ENCODE results near the gene MDFI.
A peak's percentile ranks its signal among the peaks of the same experiment; 100 is the strongest.
"Not testable (repeated sequence)": the region's sequence is repeated elsewhere in the genome, so short reads cannot be mapped to it uniquely, and the experiment has no call there.

Gene MDFI

DNA sequence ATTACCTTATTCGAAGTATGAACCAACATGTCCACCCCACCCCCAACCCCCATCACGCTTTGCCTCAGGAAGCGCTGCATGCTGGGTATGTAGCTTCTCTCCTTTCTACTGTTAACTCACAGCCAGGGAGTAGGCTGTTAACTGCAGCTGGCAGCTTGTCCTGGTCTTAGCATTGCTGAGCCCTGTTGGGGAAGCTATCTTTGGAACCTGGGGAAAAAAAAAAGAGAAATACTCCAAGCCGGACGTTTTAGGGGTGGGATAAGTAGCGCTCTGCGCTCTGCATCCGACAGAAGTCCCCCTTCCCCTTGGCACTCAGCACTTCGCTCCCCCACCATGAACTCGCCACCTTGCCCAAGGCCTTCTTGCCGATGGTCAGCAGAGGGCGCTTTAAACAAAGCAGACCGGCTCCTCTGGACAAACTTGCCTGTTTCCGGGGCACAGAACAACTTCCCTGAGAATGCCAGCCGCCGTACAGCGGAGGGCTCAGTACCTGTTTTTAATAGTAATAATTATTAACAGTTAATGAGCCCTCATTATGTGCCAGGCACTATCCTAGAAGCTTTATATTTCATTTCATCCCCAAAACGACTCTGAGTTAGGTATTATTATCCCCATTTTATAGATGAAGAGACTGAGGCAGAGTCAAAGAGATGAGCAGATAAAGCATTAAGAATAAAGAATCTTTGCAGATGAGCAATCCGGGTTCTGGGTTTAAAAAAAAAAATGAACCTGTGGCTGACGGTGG is 35.2 kb upstream of the MDFI start:
- peak; percentile 84 to 91 for DNase-seq

DNA sequence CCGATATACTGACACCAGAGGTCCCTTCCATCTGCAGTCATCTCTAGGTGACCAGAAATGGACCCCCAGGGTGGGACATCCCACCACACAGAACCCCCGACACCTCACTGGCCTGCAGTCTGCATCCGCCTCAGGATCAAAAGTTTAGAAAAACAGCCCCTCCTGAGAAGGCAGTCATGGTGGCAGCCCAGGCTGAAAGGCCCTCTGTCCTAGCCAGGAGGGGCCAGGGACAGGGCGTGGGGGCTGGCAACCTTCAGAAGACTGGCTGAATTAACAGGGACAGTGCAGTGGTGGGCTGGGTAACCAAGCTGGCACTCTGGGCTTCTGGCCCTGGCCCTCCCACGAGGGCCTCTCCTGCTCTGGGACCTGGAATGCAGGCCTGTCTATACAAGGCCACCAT is 34.3 kb upstream of the MDFI start:
- no peak for DNase-seq

DNA sequence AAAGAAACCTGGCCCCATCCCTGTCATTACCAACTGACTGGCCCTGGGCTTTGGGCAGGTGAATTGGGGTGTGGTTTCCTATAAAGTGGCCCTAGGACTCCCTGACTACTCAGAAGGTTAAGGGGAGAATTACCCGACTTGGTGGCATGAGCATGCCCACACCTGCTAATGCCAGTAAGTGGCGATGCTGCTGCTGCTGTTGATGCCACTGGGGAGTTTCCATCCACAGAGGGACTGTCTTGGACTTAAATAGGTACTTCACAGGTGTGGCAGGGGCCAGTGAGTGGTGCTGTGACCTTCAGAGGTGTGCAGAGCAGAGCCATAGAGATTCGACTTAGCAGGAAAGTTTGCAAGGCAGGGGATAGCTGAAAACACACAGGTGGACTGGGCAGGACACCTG is 32.6 kb upstream of the MDFI start:
- DNase-seq, result no peak

DNA sequence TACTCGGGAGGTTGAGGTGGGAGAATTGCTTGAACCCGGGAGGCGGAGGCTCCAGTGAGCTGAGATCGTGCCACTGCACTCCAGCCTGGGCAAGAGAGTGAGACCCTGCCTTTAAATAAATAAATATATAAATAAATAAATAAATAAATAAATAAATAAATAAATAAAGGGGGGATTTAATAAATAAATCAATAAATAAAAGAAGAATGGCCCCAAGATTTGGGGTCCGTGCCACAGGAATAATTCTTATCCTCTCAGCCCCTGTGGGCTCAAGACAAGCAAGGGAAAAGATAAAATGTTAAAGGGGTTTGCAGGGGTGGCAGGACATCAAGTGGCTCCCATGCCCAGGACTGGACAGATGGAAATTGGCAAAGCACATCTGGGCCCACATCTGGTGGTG is 31.2 kb upstream of the MDFI start:
- DNase-seq, result no peak

GRCh38 chr6:41607736-41608135 is 30.5 kb upstream of the MDFI start:
- no peak for DNase-seq

DNA sequence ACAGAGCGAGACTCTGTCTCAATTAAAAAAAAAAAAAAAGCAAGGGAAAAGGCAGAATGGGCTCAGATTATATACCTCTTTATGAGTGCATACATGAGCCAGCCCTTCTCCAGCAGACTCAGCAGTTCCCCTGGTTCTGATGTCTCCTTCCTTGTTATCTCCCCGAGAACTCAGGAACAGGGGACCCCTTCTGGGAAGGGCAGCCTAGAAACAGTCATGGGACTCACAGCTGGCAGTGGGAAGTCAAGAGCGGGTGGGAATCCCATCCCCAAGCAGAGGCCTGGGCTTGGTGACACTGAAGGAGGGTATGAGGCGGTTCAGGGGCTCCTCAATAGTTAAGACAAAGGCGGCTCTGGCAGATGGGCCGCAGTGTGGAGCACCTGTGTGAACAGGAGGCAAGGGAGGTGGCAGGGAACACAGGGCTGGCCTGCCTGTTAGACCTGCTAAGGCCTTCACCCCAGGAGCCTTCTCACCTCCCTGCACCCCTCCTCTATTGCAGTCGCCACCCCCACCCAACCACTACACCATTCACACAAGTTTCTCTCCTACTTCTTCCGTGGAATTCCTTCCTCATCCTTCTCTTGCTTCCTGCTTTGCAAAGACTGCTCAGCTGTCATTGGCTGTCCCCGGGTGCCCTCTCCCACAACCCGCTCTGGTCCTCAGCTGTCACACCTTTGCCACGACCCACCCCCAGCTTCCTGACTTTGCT is 29.7 kb upstream of the MDFI start:
- DNase-seq, result no peak

DNA sequence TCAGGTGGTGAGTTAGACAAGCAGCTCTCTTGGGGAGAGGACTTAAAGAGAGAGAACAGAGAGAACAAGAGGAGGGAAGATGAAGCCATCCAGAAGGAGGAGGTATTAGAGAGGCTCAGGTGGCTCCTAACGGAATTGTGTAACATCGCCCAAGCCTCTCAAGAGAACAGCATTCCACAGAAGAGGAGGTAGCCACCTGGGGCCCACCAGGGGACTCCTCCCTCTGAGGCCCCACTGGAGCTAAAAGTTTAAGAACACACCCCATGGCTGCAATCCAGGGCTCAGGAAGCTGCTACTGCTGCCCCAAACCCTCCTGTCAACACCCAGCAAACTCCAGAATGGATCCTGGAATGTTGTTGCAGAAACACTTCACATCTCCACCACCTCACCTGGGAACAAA is 23.6 kb upstream of the MDFI start:
- DNase-seq, result no peak

DNA sequence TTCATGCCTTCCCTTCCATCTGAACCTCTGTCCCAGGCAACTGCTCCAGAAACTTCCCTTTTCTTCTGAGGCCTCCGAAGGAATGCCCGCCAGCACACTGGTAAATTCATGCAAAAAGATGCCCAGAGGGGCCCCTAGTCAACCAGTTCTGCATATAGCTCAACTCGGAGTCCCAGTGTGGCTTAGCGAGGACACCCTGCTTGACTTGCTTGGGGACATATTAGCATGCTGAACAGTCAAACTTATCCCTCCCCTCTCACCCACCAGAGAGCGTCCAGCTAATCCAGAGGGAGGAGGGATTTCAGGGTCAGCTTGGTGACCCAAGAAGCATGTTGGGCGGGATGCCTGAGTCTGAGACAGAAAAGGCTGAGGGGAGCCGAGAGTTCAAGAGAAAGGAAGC is 23.0 kb upstream of the MDFI start:
- no peak for DNase-seq

DNA sequence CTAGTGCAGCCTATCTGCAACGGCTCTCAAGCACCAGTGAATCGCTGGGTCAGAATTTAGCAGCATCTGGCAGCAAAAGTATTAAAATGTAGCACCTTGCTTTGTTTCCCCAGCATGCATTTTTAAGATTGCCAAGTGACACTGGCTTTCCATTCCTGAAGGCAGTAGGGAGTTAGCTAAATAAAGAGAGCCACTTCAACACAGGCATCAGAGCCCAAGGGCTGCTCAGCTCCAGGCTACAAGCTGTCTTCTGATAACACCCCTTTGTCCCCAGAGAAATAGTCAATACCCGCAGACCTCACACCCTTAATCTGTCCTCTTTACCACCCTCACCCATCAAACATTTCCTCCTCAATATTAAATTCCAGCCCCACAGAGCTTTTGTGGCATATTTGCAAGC is 19.7 kb upstream of the MDFI start:
- no peak for DNase-seq

GRCh38 chr6:41619193-41619592 is 19.1 kb upstream of the MDFI start:
- DNase-seq, result not testable (repeated sequence)

- DNase-seq, result no peak
Measured at GRCh38 chr6:41621367-41621766, 16.9 kb upstream of the MDFI start.

DNA sequence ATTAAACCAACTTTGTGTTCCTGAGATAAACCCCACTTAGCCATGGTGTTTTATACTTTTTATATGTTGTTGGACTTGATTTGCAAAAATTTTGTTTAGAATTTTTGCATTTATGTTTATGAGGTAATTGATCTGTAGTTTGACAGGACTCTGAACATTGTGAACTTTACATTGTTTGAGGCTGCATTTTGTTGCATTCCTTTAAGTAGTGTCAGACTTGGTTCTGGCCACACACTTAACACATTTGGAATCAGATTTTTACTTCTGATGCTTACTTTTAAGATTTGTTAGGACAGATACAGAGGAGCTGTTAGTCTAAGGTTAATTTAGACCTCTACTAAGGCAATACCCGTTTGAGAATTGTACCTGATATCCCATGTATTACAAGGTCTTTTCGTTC is 16.5 kb upstream of the MDFI start:
- no peak for DNase-seq

GRCh38 chr6:41622206-41622988 is 15.9 kb upstream of the MDFI start:
- no peak for DNase-seq

DNA sequence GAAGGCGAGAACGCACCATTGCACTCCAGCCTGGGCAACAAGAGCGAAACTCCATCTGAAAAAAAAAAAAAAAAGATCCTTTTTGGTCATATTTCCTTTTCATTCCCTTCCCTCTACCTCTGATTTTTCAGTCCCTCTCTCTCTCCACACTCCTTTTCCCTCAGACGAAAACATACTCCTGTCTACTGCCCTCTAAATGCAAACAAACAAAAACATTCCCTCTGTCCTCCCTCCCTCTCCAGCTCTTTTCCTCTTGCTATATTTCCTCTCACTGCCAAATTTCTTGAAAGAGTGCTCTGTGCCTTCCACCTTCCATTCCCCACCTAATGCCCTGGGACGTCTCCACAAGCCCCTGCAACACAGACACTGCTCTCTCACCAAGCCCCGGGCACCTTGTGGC is 14.9 kb upstream of the MDFI start:
- no peak for DNase-seq

DNA sequence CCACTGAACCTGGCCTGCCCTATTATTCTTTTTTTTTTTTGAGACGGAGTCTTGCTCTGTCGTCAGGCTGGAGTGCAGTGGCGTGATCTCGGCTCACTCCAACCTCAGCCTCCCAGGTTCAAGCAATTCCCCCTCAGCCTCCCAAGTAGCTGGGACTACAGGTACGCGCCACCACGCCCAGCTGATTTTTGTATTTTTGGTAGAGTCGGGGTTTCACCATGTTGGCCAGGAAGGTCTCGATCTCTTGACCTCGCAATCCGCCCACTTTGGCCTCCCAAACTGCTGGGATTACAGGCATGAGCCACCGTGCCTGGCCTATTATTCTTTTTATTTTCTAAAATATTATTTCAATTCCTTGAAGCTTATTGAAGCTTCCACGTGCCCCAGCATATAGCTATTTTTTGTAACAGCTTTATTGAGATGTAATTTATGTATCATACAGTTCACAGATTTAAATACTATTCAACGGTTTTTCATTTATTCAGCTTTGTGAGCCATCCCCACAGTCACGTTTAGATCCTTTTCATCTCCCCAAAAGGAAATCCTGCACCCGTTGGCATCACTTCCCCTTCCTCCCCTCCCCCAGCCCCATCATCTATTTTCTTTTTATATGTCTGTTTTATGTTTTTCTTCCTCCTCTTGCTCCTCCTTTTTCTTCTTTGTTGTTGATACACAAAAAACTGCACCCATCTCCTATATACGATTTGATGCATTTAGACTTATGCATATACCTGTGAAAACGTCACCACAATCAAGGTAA is 13.5 kb upstream of the MDFI start:
- peak; percentile 79 to 80 for DNase-seq

GRCh38 chr6:41625442-41625841 is 12.8 kb upstream of the MDFI start:
- peak; percentile 88 to 91 for DNase-seq

DNA sequence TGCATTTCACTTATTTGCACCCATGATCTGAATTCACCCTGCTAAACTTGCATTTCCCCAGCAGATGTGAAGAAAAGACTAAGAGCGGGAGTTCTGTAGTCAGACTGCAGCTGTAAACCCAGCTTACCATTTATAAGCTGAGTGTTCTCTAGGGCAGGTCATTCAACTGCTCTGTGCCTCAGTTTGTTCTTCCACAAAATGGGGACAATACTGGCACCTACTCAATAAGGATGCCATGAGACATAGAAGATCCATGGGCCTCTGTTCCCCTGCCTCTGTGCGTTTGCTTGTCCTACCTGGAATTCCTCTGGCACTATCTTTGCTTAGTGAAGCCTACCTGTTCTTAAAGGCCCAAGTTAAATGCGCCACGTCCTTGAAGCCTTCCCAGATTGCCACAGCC is 12.2 kb upstream of the MDFI start:
- no peak for DNase-seq

- DNase-seq, result peak; percentile 63 to 80
Measured at GRCh38 chr6:41626917-41627316, 11.4 kb upstream of the MDFI start.

DNA sequence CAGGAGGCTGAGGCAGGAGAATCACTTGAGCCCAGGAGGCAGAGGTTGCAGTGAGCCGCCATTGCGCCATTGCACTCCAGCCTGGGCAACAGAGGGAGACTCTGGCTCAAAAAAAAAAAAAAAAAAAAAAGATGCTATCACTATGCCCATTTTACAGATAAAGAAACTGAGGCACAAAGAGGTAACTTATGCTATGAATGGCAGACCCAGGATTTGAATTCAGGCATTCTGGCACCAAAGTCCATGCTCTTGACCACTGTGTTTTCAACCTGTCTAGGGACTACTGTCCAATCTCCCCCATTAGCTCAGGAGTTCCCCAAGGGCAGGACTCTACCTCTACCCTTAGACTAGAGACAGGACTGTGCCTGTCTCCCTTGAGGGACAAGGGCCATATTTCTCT is 9.1 kb upstream of the MDFI start:
- no peak for DNase-seq

GRCh38 chr6:41630069-41630468 is 8.2 kb upstream of the MDFI start:
- DNase-seq, result no peak

DNA sequence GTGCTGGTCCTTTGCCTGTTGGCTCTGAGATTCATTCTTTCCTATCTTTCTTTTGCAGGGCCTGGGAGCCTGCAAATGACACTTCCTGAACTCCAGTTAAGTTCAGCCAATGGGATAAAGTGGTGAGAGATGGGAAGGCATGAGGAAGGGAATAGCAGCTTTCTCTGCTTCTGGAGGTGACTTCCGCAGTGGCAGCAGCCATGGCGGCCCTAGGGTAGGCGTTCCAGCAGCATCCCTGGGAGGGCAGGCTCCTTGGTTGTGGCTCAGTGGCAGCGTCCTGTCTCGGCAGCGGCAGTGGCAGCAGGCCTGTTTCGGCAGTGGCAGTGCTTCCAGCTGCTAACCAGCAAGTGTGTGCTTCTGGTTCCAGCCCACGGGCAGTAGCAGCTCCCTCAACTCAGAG is 7.3 kb upstream of the MDFI start:
- DNase-seq, result no peak

DNA sequence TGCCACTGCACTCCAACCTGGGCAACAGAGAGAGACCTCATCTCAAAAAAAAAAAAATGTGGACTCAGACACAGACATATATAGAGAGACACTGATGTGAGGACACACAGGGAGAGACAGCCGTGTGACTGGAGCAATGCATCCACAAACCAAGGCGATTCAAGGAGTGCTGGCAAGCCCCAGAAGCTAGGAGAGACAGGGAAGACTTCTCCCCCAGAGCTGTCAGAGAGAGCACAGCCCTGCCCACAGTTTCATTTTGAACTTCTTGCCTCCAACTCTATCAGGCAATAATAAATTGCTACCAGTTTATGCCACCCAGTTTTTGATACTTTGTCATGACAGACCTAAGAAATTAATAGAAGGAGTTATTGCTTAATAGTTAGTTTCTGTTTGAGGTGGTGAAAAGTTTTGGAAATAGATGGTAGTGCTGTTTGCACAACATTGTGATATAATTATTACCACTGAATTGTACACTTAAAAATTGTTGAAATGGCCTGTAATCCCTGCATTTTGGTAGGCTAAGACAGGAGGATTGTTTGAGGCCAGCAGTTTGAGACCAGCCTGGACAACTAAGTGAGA is 5.1 kb upstream of the MDFI start:
- no peak for DNase-seq

- DNase-seq, result peak; percentile 11 to 35
Measured at GRCh38 chr6:41634657-41635056, 3.6 kb upstream of the MDFI start.

Measured in Kasumi-1 (cell line).